Vagina (tissue), 2 donors: Measurements from ENCODE around the gene LPGAT1. TPM values are rescaled to one million over a fixed set of nuclear protein-coding genes. Genes with fewer than 3 reads are reported as not detected.

Experiments
- DNase-seq, 2 donors: peaks; one replicate each; pipeline ENCODE4 v3.0.0-alpha.2; 2017; ENCODE audit errors: extremely low spot score in 2 of 2
- H3K27ac ChIP-seq: fragments of 200-600 bp; sonication (generic); one replicate; pipeline ENCODE4 v1.5.1; 2019
- H3K27me3 ChIP-seq: fragments of 200-600 bp; sonication (generic); one replicate; pipeline ENCODE4 v1.5.1; 2019
- H3K36me3 ChIP-seq, 2 donors: fragments of 200-600 bp; sonication (generic); one replicate each; pipeline ENCODE4 v1.5.1; 2017 to 2019
- H3K4me1 ChIP-seq: fragments of 200-600 bp; sonication (generic); one replicate; pipeline ENCODE4 v1.5.1; 2019
- H3K4me3 ChIP-seq, 2 donors: fragments of 200-600 bp; sonication (generic); 1 replicate in 1 of 2; 2 replicates in 1 of 2; pipeline ENCODE4 v1.5.1; 2016 to 2019
- H3K9me3 ChIP-seq: fragments of 200-600 bp; sonication (generic); one replicate; pipeline ENCODE4 v1.5.1; 2019
- POLR2A ChIP-seq, 2 donors: fragments of 450-650 bp; IDR thresholded peaks; one replicate each; pipeline ENCODE4 v1.6.1; 2017; ENCODE audit warnings: antibody characterized with exemption in 2 of 2, mild to moderate bottlenecking in 2 of 2, moderate library complexity in 2 of 2
- POLR2AphosphoS5 ChIP-seq, 2 donors: sonication (generic); formaldehyde crosslinking; IDR thresholded peaks; one replicate each; pipeline ENCODE4 v1.9.0; 2017; ENCODE audit warnings: antibody characterized with exemption in 2 of 2, mild to moderate bottlenecking in 2 of 2, low read depth in 1 of 2; ENCODE audit not compliant: insufficient read depth in 1 of 2
- intact Hi-C: fragments of 100-400 bp; cut with DNase I; formaldehyde crosslinking; loops from one replicate; pipeline ENCODE4 v1.15.1; 2023
- total RNA-seq: library from RNA; depleted of rRNA; stranded (reverse); fragments of >200 nt; gene quantifications from one replicate; pipeline ENCODE4 v1.2.3, GENCODE V29; 2016
- TF ChIP-seq, protein P1 (sequence below), 3 experiments: fragments of 450-650 bp in 2 of 3; fragments of 200-600 bp in 1 of 3; sonication (generic) in 1 of 3; IDR thresholded peaks; one replicate each; pipeline ENCODE4 v1.5.1; 2017 to 2019; ENCODE audit warnings: antibody characterized with exemption in 3 of 3, mild to moderate bottlenecking in 2 of 3, moderate library complexity in 2 of 3

LPGAT1 gene
- total RNA-seq, 1 donor from 2014 or later = 63.8 TPM

DNA sequence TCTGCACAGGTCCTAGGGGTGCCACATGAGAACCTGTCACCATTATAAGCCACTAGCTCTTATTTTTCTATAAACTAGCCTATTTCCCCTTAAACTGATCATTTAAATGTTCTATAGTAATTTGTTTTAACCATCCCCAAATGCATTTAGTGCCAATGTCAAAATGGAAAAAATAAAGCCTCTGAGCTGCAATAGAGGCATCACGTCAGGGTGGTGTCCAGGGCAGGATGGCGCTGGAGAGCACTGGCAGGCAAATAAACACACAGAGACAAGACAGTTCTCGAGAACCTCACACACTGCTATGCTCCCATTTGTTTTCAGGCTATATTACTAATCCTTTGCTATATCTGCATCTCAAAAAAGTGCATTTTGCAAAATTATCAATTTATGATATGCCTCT is 81.8 kb downstream of the LPGAT1 start:
- no peak overlapping the region for H3K4me3 ChIP-seq
- H3K27ac ChIP-seq = no peak overlapping the region
- DNase-seq = no peak
- H3K4me1 ChIP-seq = no peaks in the 10 kb centered on the region
- H3K9me3 ChIP-seq = no peaks in the 10 kb centered on the region
- no peaks in the 10 kb centered on the region for H3K27me3 ChIP-seq
- intact Hi-C loops = no loop called here
- H3K36me3 ChIP-seq = peaks cover 0 to 18% of the 10 kb centered on the region in 2 donors
- TF ChIP-seq, protein P1, sequence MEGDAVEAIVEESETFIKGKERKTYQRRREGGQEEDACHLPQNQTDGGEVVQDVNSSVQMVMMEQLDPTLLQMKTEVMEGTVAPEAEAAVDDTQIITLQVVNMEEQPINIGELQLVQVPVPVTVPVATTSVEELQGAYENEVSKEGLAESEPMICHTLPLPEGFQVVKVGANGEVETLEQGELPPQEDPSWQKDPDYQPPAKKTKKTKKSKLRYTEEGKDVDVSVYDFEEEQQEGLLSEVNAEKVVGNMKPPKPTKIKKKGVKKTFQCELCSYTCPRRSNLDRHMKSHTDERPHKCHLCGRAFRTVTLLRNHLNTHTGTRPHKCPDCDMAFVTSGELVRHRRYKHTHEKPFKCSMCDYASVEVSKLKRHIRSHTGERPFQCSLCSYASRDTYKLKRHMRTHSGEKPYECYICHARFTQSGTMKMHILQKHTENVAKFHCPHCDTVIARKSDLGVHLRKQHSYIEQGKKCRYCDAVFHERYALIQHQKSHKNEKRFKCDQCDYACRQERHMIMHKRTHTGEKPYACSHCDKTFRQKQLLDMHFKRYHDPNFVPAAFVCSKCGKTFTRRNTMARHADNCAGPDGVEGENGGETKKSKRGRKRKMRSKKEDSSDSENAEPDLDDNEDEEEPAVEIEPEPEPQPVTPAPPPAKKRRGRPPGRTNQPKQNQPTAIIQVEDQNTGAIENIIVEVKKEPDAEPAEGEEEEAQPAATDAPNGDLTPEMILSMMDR (IDR thresholded peaks at IDR 0.05) = no peak
- no peak for TF ChIP-seq POLR2A (IDR thresholded peaks at IDR 0.05)

DNA sequence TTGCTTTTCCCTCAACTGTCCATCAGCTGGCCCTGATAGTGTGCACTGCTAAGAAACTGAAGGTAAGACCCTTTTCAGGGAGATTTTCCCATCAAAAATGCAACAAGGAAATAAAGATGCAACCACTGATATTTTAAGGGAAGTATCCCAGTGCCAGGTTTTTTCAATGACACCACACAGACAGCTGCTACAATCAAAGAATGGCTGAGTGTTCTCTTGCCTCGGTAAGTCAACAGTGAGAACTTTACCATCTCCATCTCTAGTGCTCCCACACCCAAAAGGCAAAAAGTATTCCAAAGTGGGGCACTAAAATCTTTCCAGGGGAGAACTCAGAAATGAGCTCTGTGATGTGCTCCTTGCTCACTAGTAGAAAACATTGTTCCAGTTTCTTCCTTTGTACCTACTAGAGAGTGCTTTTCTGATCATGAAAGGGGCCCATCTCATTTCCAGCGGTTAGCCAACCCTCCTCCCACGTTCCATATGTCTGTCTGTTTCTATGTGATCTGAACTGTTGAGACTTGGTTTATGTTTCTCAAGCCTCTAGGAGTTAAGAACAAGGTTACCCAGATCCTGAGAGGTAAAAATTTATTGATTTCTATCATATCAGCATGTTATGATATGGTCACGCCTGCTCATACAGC is 87.6 kb downstream of the LPGAT1 start:
- no peaks in the 10 kb centered on the region for H3K4me1 ChIP-seq
- H3K36me3 ChIP-seq = no peaks in the 10 kb centered on the region
- no peak overlapping the region for H3K27ac ChIP-seq
- TF ChIP-seq, protein P1 (IDR thresholded peaks at IDR 0.05) = no peak
- TF ChIP-seq POLR2A (IDR thresholded peaks at IDR 0.05) (no peak), POLR2AphosphoS5 (IDR thresholded peaks at IDR 0.05; ENCODE audit: insufficient read depth in 1 of 2, low read depth in 1 of 2) (no peak)
- H3K4me3 ChIP-seq = no peak overlapping the region
- H3K27me3 ChIP-seq = no peaks in the 10 kb centered on the region
- intact Hi-C loops = no loop called here
- no peak for DNase-seq
- H3K9me3 ChIP-seq = no peaks in the 10 kb centered on the region

DNA sequence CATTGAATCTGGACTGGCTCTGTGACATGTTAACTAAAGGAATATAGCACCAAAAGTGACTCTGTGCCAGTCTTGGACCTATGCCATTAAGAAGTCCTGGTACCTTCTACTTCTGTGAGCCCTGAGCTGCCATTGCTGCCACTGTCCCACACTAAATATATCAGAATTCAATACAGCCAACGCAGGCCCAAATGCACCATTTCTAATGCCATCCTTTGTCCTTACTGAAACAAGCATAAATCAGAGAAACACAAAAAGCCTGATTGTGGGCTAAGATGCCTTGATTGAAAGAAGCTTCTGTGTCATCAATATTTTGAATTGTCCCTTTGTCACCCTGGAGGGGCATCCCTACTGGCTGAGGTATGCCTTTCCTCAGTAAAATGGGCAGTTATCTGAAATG is 88.3 kb downstream of the LPGAT1 start:
- intact Hi-C loops = no loop called here
- Histone ChIP-seq H3K9me3 (no peaks in the 10 kb centered on the region), H3K27me3 (no peaks in the 10 kb centered on the region), H3K27ac (no peak overlapping the region), H3K36me3 (no peaks in the 10 kb centered on the region), H3K4me1 (no peaks in the 10 kb centered on the region), H3K4me3 (no peak overlapping the region)
- no peak for TF ChIP-seq POLR2AphosphoS5 (IDR thresholded peaks at IDR 0.05; ENCODE audit: insufficient read depth in 1 of 2, low read depth in 1 of 2)
- TF ChIP-seq, protein P1 (IDR thresholded peaks at IDR 0.05) = no peak
- TF ChIP-seq POLR2A (IDR thresholded peaks at IDR 0.05) = no peak
- no peak for DNase-seq

DNA sequence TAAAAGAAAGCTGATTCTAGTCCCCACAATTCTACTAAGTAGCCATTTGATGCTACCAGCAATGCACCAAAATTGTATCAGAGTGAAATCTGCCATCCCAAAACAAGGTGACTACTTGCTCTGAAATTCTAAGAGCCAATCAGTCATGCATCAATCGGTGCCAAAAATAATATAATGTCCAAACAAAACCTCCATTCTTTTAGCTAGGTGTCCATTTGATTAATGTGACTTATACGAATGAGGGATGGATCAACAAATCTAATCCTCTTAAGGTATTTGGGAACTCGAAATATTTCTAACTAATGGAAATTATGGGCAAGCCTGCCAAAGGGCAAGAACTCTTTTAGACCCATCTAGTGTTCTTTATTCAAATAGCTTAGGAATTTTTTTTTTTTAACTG is 88.8 kb downstream of the LPGAT1 start:
- no peak for DNase-seq
- no peaks in the 10 kb centered on the region for H3K27me3 ChIP-seq
- H3K27ac ChIP-seq = no peak overlapping the region
- H3K4me1 ChIP-seq = no peaks in the 10 kb centered on the region
- TF ChIP-seq, protein P1 (IDR thresholded peaks at IDR 0.05) = no peak
- no peak for TF ChIP-seq POLR2AphosphoS5 (IDR thresholded peaks at IDR 0.05; ENCODE audit: insufficient read depth in 1 of 2, low read depth in 1 of 2)
- no peak for TF ChIP-seq POLR2A (IDR thresholded peaks at IDR 0.05)
- intact Hi-C loops = no loop called here
- no peaks in the 10 kb centered on the region for H3K36me3 ChIP-seq
- no peaks in the 10 kb centered on the region for H3K9me3 ChIP-seq
- no peak overlapping the region for H3K4me3 ChIP-seq

DNA sequence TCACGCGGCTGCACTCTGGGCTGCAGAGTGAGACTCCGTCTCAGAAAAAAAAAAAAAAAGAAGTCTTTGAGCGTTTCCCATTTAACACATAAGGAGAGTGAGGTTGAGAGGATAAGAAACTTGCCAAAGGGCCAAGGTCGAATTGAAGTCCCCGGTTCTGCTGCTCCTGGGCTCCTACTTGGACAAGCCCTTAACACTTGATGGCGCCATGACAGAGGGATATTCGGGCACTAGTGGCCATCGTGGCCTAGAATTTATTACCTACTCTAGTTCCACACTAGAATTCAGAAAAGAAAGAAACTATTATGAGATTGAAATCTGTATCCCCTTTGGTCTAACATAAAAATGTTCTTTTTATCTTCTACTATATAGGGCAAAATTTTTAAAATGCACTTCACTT is 89.4 kb downstream of the LPGAT1 start:
- TF ChIP-seq, protein P1 (IDR thresholded peaks at IDR 0.05) = no peak
- no peak for TF ChIP-seq POLR2AphosphoS5 (IDR thresholded peaks at IDR 0.05; ENCODE audit: insufficient read depth in 1 of 2, low read depth in 1 of 2)
- no peak for TF ChIP-seq POLR2A (IDR thresholded peaks at IDR 0.05)
- no peaks in the 10 kb centered on the region for H3K36me3 ChIP-seq
- DNase-seq = no peak
- H3K9me3 ChIP-seq = no peaks in the 10 kb centered on the region
- H3K27ac ChIP-seq = no peak overlapping the region
- H3K4me3 ChIP-seq = no peak overlapping the region
- no peaks in the 10 kb centered on the region for H3K27me3 ChIP-seq
- peaks cover 3% of the 10 kb centered on the region for H3K4me1 ChIP-seq
- intact Hi-C loops = no loop called here
